ENCODE results near the gene ANKUB1.

Gene ANKUB1

DNA sequence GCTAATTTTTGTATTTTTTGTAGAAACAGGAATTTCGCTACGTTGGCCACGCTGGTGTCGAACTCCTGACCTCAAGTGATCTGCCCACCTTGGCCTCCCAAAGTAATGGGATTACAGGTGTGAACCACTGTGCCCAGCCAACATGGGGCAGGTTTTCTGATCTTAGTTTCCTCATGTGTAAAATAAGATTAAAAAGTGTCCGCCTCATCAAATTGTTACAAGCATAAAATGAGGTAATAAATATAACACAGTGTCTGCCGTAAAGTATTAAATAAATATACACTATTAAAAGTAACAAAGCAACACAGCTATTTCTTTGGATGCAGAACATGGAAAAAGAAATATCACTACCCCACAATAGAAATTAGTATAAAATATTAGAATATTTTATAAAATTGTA is 23.6 kb downstream of the ANKUB1 start:
- intact Hi-C loops (cut with DNase I) = loop anchor here (5.0 to 10.0 kb wide), 2 partner anchors 204 to 416 kb away; partner anchors contain the start of gene PFN2

DNA sequence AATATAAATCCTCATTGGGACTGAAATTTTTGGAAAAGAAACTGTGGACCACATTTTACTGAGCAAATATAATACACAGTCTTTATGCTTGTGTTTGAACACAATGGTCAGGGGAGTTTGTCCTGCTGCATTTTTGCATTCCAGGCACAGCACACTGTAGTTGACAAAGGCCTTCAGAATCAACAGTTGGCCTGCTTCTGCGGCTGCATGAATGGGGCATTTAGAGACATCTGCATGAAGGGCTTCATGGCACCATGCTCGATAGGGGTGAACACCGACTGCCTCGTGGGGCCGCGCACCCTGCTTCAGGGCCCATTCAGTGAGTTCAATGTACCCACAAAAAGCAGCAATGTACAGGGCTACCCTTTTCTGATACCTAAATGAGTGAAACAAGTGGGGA is 24.6 kb downstream of the ANKUB1 start:
- peak; percentile 50 to 97 (median 74) for DNase-seq
- intact Hi-C loops (cut with DNase I) = loop anchor here (5.0 to 10.0 kb wide), 2 partner anchors 205 to 417 kb away; partner anchors contain the start of gene PFN2

More for the DNA sequence above, 23.6 kb downstream of the ANKUB1 start:
- DNase-seq = no peak

DNA sequence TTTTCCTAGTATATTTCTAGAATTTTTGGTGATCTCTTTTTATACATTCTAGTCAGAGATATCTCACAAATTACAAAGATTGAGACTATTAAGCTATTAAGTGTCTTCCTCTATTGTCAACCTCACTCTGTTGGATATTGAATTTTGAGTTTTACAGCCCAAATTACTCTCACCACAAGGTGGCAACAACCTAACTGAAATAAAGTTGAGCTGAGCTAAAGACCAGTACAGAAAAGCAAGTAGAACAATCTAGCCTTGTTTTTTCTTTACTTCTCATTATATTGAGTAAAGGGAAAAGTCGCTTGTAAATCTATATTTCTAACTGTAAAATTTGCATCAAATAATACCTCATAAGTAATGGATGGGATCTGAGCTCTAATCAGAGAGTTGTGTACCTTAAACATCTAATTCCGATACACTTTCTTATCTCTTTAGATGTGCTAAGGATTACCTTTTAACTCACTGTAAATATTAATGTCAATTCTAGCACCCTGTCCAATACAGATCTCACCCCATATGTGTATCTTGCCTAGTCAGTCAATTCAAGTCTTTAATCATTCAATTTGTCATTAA is 26.5 kb downstream of the ANKUB1 start:
- no peak for DNase-seq
- intact Hi-C loops (cut with DNase I) = loop anchor here (2.0 to 10.0 kb wide), 3 partner anchors 43 to 419 kb away; partner anchors contain the start of gene PFN2

- DNase-seq = no peak
- intact Hi-C loops (cut with DNase I) = loop anchor here (2.0 to 10.0 kb wide), 2 partner anchors 44 to 420 kb away; no protein-coding TSS in a partner anchor
These were observed 28.1 kb downstream of the ANKUB1 start for GRCh38 chr3:149764302-149764701.

- no peak for DNase-seq
- intact Hi-C loops (cut with DNase I) = loop anchor here (2.0 to 10.0 kb wide), 2 partner anchors 45 to 421 kb away; no protein-coding TSS in a partner anchor
These were observed 28.7 kb downstream of the ANKUB1 start for GRCh38 chr3:149763565-149764195.

GRCh38 chr3:149753717-149754116 is 38.6 kb downstream of the ANKUB1 start:
- no peak for DNase-seq
- intact Hi-C loops (cut with DNase I) = loop anchor here (5.0 to 10.0 kb wide), 3 partner anchors 59 to 661 kb away; partner anchors contain the start of genes PFN2 and RNF13

GRCh38 chr3:149752788-149753136 is 39.6 kb downstream of the ANKUB1 start:
- intact Hi-C loops (cut with DNase I) = loop anchor here (5.0 to 10.0 kb wide), 3 partner anchors 60 to 662 kb away; partner anchors contain the start of genes PFN2 and RNF13
- DNase-seq = no peak

GRCh38 chr3:149752051-149752787 is 40.1 kb downstream of the ANKUB1 start, which contains the start of gene COMMD2:
TSS of gene COMMD2 (minus strand) at chr3:149752489. CDS start at chr3:149752444, 45 bp downstream.
- intact Hi-C loops (cut with DNase I) = loop anchor here (5.0 to 10.0 kb wide), 3 partner anchors 60 to 663 kb away; partner anchors contain the start of genes PFN2 and RNF13
- DNase-seq = peak; percentile 61 to 95 (median 73)

GRCh38 chr3:149751551-149751950 is 40.8 kb downstream of the ANKUB1 start:
- intact Hi-C loops (cut with DNase I) = loop anchor here (5.0 to 10.0 kb wide), 3 partner anchors 61 to 663 kb away; partner anchors contain the start of genes PFN2 and RNF13

GRCh38 chr3:149744606-149745005 is 47.7 kb downstream of the ANKUB1 start:
- DNase-seq = no peak
- intact Hi-C loops (cut with DNase I) = no loop called here

More at GRCh38 chr3:149751551-149751950, 40.8 kb downstream of the ANKUB1 start:
- DNase-seq = no peak

GRCh38 chr3:149744151-149744550 is 48.2 kb downstream of the ANKUB1 start:
- DNase-seq = no peak
- intact Hi-C loops (cut with DNase I) = no loop called here

- intact Hi-C loops (cut with DNase I) = no loop called here
- DNase-seq = no peak
These were observed 53.0 kb downstream of the ANKUB1 start for GRCh38 chr3:149739396-149739795.

GRCh38 chr3:149738876-149739275 is 53.5 kb downstream of the ANKUB1 start:
- intact Hi-C loops (cut with DNase I) = no loop called here
- DNase-seq = no peak

DNA sequence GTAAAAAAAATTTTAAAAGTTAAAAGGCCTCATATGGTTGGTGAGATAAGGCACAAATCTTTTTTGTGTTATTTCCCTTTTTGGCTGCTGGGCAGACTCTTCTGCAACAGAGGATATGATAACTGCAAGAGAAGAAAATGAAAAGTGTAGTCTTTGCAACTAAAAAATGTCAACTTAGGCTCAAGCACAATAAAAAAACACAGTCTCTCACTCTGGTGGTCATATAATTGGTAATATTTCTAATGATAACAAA is 55.5 kb downstream of the ANKUB1 start:
- intact Hi-C loops (cut with DNase I) = no loop called here
- no peak for DNase-seq

- intact Hi-C loops (cut with DNase I) = no loop called here
- no peak for DNase-seq
These were observed 56.0 kb downstream of the ANKUB1 start for GRCh38 chr3:149736175-149736952.

GRCh38 chr3:149732234-149732633 is 60.1 kb downstream of the ANKUB1 start:
- no peak for DNase-seq
- intact Hi-C loops (cut with DNase I) = no loop called here

- DNase-seq = no peak
These were observed 64.7 kb downstream of the ANKUB1 start for GRCh38 chr3:149727656-149728055.

GRCh38 chr3:149726716-149727407 is 65.5 kb downstream of the ANKUB1 start:
- intact Hi-C loops (cut with DNase I) = no loop called here
- no peak for DNase-seq

More at GRCh38 chr3:149727656-149728055, 64.7 kb downstream of the ANKUB1 start:
- intact Hi-C loops (cut with DNase I) = no loop called here

GRCh38 chr3:149723781-149724180 is 68.6 kb downstream of the ANKUB1 start:
- intact Hi-C loops (cut with DNase I) = no loop called here
- no peak for DNase-seq

GRCh38 chr3:149720918-149721317 is 71.4 kb downstream of the ANKUB1 start:
- intact Hi-C loops (cut with DNase I) = no loop called here
- DNase-seq = no peak

Data from posterior cingulate gyrus (tissue), 11 donors.